ENCODE measurements around the gene DBP.

- TF ChIP-seq, protein P1, sequence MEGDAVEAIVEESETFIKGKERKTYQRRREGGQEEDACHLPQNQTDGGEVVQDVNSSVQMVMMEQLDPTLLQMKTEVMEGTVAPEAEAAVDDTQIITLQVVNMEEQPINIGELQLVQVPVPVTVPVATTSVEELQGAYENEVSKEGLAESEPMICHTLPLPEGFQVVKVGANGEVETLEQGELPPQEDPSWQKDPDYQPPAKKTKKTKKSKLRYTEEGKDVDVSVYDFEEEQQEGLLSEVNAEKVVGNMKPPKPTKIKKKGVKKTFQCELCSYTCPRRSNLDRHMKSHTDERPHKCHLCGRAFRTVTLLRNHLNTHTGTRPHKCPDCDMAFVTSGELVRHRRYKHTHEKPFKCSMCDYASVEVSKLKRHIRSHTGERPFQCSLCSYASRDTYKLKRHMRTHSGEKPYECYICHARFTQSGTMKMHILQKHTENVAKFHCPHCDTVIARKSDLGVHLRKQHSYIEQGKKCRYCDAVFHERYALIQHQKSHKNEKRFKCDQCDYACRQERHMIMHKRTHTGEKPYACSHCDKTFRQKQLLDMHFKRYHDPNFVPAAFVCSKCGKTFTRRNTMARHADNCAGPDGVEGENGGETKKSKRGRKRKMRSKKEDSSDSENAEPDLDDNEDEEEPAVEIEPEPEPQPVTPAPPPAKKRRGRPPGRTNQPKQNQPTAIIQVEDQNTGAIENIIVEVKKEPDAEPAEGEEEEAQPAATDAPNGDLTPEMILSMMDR (IDR thresholded peaks at IDR 0.05), result peak; percentile 86
- no peak for TF ChIP-seq ZFX (IDR thresholded peaks at IDR 0.05; ENCODE audit: borderline replicate concordance)
Measured at GRCh38 chr19:48646001-48646721, 9.0 kb upstream of the DBP start, which contains the start of gene CA11.
